Measurements from ENCODE around the gene TLCD1.

The TLCD1 gene

GRCh38 chr17:28710861-28711722, 14.9 kb downstream of the TLCD1 start:
- TF ChIP-seq, protein P1, sequence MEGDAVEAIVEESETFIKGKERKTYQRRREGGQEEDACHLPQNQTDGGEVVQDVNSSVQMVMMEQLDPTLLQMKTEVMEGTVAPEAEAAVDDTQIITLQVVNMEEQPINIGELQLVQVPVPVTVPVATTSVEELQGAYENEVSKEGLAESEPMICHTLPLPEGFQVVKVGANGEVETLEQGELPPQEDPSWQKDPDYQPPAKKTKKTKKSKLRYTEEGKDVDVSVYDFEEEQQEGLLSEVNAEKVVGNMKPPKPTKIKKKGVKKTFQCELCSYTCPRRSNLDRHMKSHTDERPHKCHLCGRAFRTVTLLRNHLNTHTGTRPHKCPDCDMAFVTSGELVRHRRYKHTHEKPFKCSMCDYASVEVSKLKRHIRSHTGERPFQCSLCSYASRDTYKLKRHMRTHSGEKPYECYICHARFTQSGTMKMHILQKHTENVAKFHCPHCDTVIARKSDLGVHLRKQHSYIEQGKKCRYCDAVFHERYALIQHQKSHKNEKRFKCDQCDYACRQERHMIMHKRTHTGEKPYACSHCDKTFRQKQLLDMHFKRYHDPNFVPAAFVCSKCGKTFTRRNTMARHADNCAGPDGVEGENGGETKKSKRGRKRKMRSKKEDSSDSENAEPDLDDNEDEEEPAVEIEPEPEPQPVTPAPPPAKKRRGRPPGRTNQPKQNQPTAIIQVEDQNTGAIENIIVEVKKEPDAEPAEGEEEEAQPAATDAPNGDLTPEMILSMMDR (IDR thresholded peaks at IDR 0.05; ENCODE audit: extremely low read depth, missing control alignments): no peak
- DNase-seq (ENCODE audit: low spot score): peak; percentile 96

- DNase-seq (ENCODE audit: low spot score): no peak
- TF ChIP-seq, protein P1 (IDR thresholded peaks at IDR 0.05; ENCODE audit: extremely low read depth, missing control alignments): no peak
Measured at GRCh38 chr17:28707339-28707720, 18.7 kb downstream of the TLCD1 start.

DNA sequence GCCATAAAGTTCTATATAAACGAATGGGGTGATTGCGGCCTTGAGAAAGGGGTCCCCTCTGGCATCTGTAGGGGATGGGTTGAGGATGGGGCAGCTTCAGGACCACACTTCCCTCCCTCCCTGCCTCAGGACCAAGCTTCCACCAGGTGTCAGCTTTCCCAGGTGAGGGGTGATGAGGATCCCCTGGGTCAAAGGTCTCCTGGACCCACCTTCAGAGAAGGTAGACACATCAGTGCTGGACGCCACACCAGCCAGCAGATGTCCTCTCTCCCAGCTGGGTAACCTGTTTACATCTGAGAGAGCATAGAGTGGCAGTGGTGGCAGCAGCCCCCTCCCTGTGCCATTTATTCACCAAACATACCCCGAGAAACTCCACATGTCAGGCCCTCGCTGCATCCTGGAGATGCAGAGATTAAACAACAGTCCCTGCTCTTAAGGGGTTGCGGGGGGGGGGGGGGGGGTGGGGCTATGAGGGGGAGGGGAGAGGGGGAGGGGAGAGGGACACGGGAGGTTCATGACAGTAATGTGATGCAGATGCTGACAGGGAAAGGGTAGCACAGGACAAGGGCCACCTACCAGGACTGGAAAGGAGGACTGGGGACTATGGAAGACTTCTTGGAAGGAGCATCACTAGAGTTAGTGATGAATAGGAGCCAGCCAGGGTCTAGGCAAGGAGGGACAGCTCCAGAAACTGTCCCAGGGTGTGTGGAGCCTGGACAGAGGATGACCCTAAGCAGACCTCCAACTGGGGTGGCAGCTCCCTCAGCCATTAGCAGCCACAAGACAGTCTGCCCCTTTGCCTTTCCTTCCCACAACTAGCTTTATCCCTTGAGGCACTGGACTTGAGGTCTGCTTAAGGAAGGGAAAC, 19.3 kb downstream of the TLCD1 start:
- no peak for DNase-seq (ENCODE audit: low spot score)
- TF ChIP-seq, protein P1 (IDR thresholded peaks at IDR 0.05; ENCODE audit: extremely low read depth, missing control alignments): no peak

DNA sequence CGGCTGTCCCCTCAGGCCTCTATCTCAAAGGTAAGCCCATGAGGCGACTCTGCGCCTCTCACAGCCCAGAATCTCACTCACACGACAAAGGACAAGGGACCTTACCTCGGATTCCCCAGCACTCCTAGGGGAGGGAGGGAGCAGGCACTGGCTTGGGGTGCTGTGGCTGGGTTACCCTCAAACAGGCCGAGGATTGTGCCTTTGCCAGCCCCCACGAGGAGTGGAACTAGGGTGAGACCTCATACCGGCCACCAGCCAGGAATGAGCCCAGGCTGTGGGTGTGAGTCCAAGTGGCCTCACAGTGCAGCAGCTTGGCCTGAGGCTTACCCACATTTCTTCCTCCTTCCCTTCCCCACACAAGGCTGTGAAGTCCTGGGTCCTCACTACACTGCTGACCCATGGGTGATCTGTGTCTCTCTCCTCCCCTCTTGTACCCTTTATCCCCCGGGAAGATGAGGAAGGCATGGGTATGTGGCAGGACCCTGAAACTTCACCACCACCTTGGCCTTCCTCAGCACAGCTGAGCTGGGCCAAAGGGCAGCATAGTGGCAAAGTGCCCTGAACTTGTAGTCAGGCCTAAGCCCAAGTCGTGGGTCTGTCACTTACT, 20.2 kb downstream of the TLCD1 start:
- no peak for DNase-seq (ENCODE audit: low spot score)
- TF ChIP-seq, protein P1 (IDR thresholded peaks at IDR 0.05; ENCODE audit: extremely low read depth, missing control alignments): no peak

DNA sequence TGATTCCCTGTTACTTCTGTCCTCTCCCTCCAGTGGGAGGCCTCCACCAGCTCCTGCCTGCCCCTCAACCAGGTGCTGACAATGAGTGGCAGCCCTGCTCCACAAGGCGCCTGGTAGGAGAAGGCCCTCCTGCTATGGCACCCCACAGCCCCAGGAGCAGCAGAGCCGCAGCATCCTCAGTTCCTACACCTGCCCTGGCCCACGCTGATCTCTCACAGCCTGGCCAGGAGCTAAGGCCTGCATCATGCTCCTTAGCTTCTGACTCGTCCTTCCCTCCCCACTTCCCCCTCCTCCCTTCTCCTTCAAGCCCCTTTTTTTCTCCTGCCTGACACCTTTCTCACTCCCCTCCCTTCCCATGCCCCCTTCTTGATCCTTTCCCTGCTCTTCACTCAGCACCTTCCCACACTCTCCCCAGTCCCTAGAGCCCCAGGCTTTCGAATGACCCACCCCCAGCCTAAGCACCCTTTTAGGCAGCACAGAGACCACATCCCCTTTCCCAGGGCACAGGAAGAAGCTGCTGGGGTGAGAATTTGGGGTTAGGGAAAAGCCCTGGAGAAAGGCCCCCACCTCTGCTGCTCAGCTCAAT, 20.9 kb downstream of the TLCD1 start:
- DNase-seq (ENCODE audit: low spot score): no peak
- TF ChIP-seq, protein P1 (IDR thresholded peaks at IDR 0.05; ENCODE audit: extremely low read depth, missing control alignments): no peak

- no peak for DNase-seq (ENCODE audit: low spot score)
- TF ChIP-seq, protein P1 (IDR thresholded peaks at IDR 0.05; ENCODE audit: extremely low read depth, missing control alignments): no peak
Measured at GRCh38 chr17:28704219-28704858, 21.7 kb downstream of the TLCD1 start.
